SU-DHL-6 (cell line): Measurements from ENCODE around the gene GPR65.

Experiments used
- EZH2phosphoT487 ChIP-seq: fragments of 200-600 bp; sonication (generic), shearing (Covaris generic); conservative IDR thresholded peaks from 2 replicates; pipeline ENCODE4 v1.6.1; 2018; ENCODE audit warnings: mild to moderate bottlenecking, antibody characterized with exemption, low read length, moderate library complexity, mixed read lengths
- TF ChIP-seq, protein P1 (sequence below): fragments of 200-600 bp; sonication (generic); IDR thresholded peaks from one replicate; pipeline ENCODE4 v1.5.1; 2017; ENCODE audit warnings: antibody characterized with exemption, mild to moderate bottlenecking, low read length, moderate library complexity; ENCODE audit not compliant: insufficient read depth, poor library complexity, severe bottlenecking

DNA sequence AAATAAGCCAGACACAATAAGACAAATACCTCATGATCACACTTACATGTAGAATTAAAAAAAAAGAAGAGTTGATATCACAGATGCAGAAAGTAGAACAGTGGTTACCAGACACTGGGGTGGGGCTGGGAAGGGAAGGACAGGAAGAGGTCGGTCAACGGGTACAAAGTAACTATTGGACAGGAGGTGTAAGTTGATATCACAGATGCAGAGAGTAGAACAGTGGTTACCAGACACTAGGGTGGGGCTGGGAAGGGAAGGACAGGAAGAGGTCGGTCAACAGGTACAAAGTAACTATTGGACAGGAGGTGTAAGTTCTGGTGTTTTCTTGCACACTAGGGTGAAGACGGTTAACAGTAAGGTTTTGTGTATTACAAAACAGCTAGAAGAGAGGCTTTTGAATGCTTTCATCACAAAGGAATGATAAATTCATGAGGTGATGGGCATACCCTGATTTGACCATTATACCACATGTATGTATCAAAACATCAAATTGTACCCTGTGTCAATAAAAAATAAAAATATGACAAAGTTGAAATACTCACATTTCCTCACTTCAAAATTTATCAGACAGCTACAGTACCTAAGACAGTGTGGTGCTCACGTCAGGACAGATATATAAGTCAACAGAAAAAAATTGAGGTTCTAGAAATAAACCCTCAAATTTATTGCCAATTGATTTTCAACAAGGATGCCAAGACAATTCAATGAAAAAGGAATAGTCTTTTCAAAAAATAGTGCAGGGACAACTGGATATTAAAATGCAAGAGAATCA, 44.7 kb upstream of the GPR65 start:
- TF ChIP-seq, protein P1, sequence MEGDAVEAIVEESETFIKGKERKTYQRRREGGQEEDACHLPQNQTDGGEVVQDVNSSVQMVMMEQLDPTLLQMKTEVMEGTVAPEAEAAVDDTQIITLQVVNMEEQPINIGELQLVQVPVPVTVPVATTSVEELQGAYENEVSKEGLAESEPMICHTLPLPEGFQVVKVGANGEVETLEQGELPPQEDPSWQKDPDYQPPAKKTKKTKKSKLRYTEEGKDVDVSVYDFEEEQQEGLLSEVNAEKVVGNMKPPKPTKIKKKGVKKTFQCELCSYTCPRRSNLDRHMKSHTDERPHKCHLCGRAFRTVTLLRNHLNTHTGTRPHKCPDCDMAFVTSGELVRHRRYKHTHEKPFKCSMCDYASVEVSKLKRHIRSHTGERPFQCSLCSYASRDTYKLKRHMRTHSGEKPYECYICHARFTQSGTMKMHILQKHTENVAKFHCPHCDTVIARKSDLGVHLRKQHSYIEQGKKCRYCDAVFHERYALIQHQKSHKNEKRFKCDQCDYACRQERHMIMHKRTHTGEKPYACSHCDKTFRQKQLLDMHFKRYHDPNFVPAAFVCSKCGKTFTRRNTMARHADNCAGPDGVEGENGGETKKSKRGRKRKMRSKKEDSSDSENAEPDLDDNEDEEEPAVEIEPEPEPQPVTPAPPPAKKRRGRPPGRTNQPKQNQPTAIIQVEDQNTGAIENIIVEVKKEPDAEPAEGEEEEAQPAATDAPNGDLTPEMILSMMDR, result no peak
- no peak for TF ChIP-seq EZH2phosphoT487
